GM12878 (cell line): ENCODE measurements around the gene ARRDC4.

Experiments
- CEBPB ChIP-seq, 2 experiments: fragments of 150-350 bp in 1 of 2; IDR thresholded peaks; 2 replicates each; pipeline ENCODE4 v1.6.1; 2012 to 2014; ENCODE audit warnings: low read depth in 2 of 2, low read length in 2 of 2, borderline replicate concordance in 1 of 2, inconsistent platforms in 1 of 2
- CHD4 ChIP-seq: fragments of 200-600 bp; sonication (generic); IDR thresholded peaks from 2 replicates; pipeline ENCODE4 v1.6.1; 2016; ENCODE audit warnings: mild to moderate bottlenecking
- CTCF ChIP-seq, 3 experiments: IDR thresholded peaks in 2 of 3; conservative IDR thresholded peaks in 1 of 3; 2 replicates each; pipeline ENCODE4 v1.5.1; 2011; ENCODE audit warnings: low read depth in 3 of 3, low read length in 3 of 3, mild to moderate bottlenecking in 3 of 3, control low read depth in 2 of 3, moderate library complexity in 2 of 3, inconsistent platforms in 1 of 3, mixed read lengths in 1 of 3; ENCODE audit not compliant: control insufficient read depth in 2 of 3, insufficient read depth in 1 of 3; ENCODE audit errors: extremely low read depth in 1 of 3
- MLLT1 ChIP-seq: fragments of 450-650 bp; IDR thresholded peaks from 2 replicates; pipeline ENCODE4 v1.6.1; 2016; ENCODE audit warnings: mild to moderate bottlenecking
- NFYB ChIP-seq: IDR thresholded peaks from 2 replicates; pipeline ENCODE4 v1.6.1; 2011; ENCODE audit warnings: low read depth, mild to moderate bottlenecking, low read length, improper control_type of control experiment, moderate library complexity; ENCODE audit not compliant: insufficient read depth
- NRF1 ChIP-seq: conservative IDR thresholded peaks from 2 replicates; pipeline ENCODE4 v1.6.1; 2011; ENCODE audit warnings: mild to moderate bottlenecking, low read depth, low read length, improper control_type of control experiment
- PKNOX1 ChIP-seq: fragments of 450-650 bp; IDR thresholded peaks from 2 replicates; pipeline ENCODE4 v1.6.1; 2016; ENCODE audit warnings: mild to moderate bottlenecking
- POLR2AphosphoS5 ChIP-seq: IDR thresholded peaks from 2 replicates; pipeline ENCODE4 v1.6.1; 2011; ENCODE audit warnings: mild to moderate bottlenecking, low read length, inconsistent platforms

- TF ChIP-seq CHD4 (no peak), CTCF (IDR thresholded peaks at IDR 0.05 in 2 of 3, conservative IDR thresholded peaks at IDR 0.05 in 1 of 3; ENCODE audit: control insufficient read depth in 2 of 3, extremely low read depth in 1 of 3, insufficient read depth in 1 of 3, low read depth in 3 of 3, low read length in 3 of 3) (no peak), NRF1 (no peak), MLLT1 (no peak), POLR2AphosphoS5 (no peak), CEBPB (IDR thresholded peaks at IDR 0.05; ENCODE audit: borderline replicate concordance in 1 of 2, low read depth in 2 of 2, low read length in 2 of 2) (no peak), PKNOX1 (no peak), NFYB (no peak)
Measured at GRCh38 chr15:97977734-97978133, 17.2 kb downstream of the ARRDC4 start.
